Stimulated activated CD4-positive, alpha-beta T cell treated with anti-CD3 and anti-CD28 coated beads, TNF-alpha, amount 100 ng/mL, for 4 hours (primary cell): Measurements from ENCODE around the gene LIME1.
"Not testable (repeated sequence)": the region's sequence is repeated elsewhere in the genome, so short reads cannot be mapped to it uniquely, and the experiment has no call there.

ENCODE experiments used
- DNase-seq, 3 experiments: peaks; one replicate each; pipeline ENCODE4 v3.0.0-alpha.2; 2020; ENCODE audit warnings: low read depth in 3 of 3

LIME1 gene

DNA sequence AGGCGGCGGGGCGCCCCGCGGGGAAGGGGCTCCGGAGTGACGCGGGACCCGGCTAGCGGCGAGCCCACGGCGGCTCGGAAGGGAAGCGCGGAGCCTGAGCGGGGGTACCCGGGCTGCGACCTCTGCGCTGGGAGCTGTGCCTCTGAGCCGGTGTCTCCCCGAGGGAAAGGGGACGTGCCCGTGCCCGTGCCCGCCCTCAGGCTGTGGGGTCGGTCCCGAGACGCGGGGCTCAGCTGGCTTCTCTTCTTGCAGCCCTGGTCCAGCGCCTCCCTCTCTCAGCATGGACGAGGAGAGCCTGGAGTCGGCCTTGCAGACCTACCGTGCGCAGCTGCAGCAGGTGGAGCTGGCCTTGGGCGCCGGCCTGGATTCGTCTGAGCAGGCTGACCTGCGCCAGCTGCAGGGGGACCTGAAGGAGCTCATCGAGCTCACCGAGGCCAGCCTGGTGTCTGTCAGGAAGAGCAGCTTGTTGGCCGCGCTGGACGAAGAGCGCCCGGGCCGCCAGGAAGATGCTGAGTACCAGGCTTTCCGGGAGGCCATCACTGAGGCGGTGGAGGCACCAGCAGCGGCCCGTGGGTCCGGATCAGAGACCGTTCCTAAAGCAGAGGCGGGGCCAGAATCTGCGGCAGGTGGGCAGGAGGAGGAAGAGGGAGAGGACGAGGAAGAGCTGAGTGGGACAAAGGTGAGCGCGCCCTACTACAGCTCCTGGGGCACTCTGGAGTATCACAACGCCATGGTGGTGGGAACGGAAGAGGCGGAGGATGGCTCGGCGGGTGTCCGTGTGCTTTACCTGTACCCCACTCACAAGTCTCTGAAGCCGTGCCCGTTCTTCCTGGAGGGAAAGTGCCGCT lies 27.9 kb upstream of the LIME1 start:
- no peak for DNase-seq

DNA sequence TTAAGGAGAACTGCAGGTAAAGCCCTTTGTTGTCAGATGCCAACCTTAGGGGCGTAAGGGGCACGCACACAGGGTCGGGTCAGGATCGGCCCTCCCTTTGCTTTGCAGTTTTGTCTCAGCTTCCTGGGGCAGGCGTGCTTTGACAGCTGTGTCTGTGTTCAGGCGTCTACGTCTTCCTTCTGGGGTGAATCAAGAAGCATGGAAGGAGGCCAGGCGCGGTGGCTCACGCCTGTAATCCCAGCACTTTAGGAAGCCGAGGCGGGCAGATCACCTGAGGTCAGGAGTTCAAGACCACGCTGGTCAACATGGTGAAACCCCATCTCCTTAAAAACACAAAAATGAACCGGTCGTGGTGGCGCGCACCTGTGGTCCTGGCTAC lies 27.3 kb upstream of the LIME1 start:
- no peak for DNase-seq

DNA sequence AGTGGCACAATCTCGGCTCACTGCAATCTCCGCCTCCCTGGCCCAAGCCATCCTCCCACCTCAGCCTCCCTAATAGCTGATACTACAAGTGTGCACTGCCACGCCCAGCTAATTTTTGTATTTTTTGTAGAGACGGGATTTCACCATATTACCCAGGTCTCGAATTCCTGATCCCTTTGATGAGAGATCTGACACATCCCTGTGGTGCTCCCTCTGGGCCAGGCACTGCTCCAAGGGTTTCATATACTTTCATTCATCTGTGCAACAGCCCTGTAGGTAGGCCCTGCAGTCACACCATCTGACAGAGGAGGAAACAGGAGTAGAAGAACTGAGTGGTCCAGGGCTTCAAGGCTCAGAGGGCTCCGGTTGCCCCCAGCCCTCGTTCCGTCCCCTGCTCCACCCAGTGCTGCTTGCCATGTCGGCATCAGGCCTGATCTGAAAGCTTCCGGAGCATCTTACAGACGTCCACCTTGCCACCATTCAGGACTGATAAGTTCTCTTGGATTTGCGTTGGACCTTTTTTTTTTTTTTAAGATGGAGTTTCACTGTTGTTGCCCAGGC lies 25.3 kb upstream of the LIME1 start:
- DNase-seq, result no peak

DNA sequence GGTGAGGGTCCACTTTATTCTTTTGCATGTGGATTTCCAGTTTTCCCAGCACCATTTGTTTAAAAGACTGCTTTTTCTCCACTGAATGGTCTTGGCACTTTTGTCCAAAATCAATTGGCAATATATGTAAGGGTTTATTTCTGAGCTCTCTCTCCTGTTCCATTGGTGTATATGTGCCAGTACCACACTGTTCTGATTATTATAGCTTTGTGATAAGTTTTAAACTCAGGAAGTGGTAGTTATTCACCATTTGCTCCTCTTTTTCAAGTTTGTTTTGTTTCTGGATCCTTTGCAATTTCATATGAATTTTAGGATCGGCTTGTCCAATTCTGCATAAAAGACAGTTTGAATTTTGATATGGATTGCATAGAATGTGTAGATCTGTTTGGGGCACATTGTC lies 24.3 kb upstream of the LIME1 start:
- no peak for DNase-seq

DNA sequence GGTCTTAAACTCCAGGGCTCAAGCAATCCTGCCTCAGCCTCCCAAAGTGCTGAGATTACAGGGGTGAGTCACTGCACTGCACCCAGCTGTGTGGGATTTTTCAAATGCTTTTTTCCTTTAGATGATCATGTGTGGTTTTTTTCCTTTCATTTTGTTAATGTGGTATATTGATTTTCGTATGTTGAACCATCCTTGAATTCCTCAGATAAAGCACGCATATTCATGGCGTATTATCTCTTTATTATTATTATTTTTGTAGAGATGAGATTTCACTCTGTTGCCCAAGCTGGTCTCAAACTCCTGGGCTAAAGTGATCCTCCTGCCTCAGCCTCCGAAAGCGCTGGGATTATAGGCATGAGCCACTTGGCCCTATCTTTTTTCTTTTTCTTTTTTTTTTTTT lies 21.6 kb upstream of the LIME1 start:
- no peak for DNase-seq

DNA sequence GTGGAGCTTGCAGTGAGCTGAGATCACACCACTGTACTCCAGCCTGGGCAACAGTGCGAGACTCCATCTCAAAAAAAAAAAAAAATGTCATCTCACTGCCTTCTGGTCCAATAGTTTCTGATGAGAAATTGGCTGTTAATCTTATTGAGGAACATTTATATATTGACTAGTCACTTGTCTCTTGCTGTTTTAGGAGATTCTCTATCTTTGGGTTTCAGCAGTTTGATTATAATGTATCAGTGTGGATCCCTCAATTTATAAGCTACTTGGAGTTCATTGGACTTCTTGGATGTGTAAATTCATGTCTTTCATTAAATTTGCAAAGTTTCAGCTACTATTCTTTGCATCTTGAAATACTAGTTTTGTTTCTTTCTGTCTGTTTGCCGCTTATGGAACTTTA lies 17.5 kb upstream of the LIME1 start:
- DNase-seq, result no peak

DNA sequence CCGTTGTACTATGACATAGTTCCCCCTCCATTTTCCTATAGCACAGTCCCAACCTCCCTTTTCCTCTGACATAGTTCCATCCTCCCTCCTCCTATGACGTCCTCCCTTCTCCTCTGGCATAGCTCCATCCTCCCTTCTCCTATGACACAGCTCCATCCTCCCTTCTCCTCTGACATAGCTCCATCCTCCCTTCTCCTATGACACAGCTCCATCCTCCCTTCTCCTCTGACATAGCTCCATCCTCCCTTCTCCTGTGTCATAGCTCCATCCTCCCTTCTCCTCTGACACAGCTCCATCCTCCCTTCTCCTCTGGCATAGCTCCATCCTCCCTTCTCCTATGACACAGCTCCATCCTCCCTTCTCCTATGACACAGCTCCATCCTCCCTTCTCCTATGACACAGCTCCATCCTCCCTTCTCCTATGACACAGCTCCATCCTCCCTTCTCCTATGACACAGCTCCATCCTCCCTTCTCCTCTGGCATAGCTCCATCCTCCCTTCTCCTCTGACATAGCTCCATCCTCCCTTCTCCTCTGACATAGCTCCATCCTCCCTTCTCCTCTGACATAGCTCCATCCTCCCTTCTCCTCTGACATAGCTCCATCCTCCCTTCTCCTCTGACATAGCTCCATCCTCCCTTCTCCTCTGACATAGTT lies 13.4 kb upstream of the LIME1 start:
- not testable (repeated sequence) for DNase-seq

DNA sequence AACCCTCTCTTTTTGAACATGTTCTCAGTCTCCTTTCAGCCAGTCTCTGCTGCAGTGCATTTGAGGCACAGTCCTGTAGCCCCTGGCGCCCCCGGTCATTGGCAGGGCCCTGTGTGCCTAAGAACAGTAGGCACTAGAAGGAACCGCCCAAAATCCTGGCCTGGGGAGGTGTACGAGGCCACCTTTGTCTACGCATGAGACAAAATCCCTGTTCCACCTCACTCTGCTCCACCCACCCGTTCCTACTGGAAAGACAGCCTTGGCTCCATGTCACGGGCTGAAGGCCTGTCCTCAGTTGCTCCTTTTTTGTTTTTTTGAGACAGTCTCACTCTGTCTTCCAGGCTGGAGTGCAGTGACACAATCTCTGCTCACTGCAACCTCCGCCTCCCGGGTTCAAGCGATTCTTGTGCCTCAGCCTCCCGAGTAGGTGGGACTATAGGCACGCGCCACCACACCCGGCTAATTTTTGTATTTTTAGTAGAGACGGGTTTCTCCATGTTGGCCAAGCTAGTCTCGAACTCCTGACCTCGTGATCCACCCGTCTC lies 6.2 kb upstream of the LIME1 start:
- DNase-seq, result not testable (repeated sequence)

DNA sequence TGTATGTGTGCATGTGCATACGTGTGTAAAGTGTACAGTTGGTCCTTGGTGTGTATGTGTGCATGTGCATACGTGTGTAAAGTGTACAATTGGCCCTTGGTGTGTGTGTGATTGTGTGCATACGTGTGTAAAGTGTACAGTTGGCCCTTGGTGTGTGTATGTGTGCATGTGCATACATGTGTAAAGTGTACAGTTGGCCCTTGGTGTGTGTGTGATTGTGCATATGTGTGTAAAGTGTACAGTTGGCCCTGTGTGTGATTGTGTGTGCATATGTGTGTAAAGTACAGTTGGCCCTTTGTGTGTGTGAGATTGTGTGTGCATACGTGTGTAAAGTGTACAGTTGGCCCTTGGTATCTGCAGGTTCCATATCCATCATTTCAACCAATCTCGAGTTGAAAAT lies 5.1 kb upstream of the LIME1 start:
- no peak for DNase-seq

DNA sequence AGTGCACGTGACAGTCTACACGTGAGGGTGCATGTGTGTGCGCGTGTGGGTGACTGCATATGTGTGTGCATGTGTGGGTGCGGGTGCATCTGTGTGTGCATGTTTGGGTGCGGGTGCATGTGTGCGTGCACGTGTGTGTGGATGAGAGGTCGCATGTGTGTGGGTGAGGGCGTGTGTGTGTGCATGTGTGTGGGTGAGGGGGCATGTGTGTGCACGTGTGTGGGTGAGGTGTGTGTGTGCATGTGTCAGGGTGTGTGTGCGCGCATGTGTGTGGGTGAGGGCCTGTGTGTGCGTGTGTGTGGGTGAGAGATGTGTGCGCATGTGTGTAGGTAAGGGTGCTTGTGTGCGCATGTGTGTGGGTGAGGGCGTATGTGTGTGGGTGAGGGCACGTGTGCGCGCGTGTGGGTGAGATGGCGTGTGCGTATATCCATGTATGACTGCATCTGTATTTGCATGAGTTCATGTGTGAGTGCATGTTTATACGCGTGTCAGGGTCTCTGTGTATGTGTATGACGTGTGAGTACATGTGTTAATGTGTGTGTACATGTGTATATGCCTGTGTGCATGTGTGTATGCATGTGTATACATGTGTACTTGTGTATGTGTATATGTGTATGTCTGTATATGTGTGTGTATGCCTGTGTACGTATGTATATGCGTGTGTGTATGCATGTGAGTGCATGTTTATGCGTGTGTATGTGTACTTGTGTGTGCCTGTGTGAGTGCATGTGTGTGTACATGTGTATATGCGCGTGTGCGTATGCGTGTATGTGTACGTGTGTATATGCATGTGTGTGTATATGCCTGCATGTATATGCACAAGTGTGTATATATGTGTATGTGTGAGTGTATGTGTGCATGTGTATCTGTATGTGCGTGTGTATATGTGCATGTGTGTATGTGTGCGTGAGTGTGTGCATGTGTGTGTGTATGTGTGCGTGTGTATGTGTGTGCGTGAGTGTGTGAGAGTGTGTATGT lies 4.1 kb upstream of the LIME1 start:
- DNase-seq, result no peak

DNA sequence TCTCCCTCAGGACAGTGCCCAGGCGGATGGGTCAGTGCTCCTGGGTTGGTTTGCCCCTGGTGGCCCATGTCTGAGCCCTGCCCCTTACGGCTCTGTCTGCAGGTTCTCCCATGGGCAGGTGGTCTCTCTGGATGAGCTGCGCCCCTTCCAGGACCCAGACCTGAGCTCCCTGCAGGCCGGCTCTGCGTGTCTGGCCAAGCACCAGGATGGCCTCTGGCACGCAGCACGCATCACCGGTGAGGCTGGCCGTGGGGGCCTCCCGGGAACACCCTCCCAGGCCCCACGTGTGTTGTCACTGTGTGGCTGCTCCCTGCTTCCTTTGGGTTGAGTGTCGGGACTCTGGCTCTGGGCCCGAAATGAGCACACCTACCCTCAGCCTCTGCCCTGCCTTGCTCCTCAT lies 3.3 kb upstream of the LIME1 start:
- DNase-seq, result no peak

DNA sequence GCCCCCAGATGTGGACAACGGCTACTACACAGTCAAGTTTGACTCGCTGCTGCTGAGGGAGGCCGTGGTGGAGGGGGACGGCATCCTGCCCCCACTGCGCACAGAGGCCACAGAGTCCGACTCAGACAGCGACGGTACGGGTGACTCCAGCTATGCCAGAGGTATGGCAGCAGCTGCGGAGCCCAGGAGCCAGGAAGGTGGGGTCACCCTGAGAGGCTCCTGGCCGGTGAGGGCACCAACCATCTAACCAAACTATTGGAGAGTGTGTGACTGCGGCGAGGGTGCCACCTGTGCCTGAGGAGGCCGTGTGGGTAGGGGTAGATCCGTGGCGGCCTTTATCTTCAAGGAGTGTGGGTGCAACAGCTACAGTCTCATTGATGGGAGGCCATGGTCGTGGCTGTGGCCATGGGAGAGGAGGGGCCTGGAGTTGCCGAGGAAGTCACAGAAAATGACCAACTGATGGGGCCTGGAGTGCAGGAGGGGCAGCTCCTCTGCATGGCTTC lies 2.8 kb upstream of the LIME1 start:
- no peak for DNase-seq

DNA sequence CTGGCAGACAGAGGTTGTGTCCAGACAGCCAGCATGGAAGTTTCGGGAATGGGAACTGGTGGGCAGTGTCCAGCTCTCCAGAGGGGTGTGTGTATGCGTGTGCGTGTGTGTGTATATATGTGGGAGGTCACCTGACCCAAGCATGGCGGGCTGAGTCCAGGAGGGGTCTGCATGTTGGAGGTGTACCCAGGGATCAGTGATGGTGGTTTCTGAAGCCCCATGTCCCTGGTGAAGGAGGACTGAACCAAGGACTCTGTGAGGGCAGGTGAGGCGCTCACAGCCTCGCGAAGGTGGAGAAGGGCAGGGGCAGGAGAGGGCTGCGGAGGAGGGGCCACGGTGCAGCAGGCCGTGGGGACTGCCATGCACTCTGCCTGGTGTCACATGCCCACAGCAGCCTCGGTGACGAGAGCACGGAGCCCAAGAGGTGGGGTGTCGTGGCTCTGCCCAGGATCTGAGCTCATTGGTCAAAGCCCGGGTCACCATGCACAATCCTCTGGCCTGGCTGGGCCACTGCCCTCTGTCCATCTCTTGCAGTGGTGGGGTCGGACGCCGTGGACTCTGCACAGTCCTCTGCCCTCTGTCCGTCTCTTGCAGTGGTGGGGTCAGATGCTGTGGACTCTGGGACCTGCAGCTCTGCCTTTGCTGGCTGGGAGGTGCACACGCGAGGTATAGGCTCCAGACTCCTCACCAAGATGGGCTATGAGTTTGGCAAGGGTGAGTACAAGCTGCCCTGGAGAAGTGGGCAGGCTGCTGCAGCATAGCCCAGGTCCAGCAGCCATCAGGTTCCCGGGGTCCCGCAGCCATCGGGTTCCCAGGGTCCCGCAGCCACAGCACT lies 2.1 kb upstream of the LIME1 start:
- DNase-seq, result no peak

DNA sequence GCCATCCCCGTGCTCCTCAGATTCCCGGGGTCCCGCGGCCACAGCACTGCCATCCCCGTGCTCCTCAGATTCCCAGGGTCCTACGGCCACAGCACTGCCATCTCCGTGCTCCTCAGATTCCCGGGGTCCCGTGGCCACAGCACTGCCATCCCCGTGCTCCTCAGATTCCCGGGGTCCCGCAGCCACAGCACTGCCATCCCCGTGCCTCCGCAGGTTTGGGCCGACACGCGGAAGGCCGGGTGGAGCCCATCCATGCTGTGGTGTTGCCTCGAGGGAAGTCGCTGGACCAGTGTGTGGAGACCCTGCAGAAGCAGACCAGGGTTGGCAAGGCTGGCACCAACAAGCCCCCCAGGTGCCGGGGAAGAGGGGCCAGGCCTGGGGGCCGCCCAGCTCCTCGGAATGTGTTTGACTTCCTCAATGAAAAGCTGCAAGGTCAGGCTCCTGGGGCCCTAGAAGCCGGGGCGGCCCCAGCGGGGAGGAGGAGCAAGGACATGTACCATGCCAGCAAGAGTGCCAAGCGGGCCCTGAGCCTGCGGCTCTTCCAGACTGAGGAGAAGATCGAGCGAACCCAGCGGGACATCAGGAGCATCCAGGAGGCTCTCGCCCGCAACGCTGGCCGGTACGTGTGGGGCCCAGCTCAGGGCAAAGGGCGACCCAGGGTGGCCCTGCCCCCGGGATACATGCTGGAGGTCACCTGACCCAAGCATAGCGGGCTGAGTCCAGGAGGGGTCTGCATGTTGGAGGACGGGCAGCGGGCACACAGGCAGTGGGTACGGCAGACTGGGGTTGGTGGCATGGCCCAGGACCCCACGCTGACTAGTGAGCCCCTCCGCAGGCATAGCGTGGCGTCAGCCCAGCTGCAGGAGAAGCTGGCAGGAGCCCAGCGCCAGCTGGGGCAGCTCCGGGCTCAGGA lies 1.3 kb upstream of the LIME1 start:
- DNase-seq, result no peak

DNA sequence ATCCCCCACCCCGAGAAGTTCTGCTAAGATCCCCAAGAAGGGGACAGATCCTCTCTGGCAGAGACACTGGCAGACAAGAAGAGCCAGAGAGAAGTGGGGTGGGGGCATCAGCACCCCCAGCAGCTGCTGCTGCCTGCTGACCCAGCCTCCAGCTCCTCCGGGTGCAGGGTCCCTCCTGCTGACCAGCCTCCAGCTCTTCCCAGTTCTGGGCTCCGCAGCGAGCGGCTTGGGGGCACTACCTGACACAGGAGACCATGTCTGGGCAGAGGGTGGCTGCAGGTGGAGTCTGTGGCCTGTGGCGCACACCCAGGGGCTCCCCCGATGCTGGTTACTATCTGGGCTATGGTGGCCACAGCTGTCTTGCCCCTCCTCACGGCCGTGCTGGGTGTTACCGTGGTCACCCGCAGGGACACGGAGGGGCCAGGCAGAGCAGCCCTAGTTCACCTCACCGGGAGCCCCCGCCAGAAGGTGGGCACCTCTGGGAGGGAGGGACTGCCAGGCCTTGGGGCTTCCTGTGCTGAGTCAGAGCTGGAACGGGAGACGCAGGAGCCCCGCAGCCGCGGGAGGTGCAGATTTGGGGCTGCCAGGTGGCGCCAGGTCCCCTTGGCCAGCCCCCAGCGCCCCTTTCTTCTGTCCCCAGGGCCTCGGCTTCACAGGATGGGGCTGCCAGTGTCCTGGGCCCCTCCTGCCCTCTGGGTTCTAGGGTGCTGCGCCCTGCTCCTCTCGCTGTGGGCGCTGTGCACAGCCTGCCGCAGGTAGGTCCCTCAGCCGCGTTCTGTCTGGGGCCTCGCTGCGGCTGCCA lies 630 bp downstream of the LIME1 start:
- no peak for DNase-seq

DNA sequence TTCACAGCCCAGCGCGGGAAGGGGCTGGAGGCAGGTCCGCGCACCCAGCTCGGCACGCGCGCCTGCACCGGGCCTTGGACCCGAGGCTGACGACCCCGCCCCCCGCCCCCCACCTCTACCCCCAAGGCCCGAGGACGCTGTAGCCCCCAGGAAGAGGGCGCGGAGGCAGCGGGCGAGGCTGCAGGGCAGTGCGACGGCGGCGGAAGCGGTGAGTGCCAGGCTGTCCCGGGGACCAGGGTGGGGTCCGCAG lies 1.2 kb downstream of the LIME1 start:
- DNase-seq, result no peak

DNA sequence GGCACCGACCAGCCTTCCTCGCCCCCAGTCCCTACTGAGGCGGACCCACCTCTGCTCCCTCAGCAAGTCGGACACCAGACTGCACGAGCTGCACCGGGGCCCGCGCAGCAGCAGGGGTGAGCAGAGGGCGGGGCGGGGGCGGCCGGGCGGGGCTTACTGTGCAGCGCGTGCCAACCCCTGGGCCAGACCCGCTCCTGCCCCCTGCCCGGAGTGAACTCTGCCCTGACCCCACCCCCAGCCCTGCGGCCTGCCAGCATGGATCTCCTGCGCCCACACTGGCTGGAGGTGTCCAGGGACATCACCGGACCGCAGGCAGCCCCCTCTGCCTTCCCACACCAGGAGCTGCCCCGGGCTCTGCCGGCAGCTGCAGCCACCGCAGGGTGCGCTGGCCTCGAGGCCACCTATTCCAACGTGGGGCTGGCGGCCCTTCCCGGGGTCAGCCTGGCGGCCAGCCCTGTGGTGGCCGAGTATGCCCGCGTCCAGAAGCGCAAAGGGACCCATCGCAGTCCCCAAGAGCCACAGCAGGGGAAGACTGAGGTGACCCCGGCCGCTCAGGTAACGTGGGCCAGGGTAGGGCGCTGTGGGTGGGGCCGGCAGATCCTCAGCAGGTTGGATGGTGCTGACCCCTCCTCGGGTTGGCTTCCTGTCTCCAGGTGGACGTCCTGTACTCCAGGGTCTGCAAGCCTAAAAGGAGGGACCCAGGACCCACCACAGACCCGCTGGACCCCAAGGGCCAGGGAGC lies 1.7 kb downstream of the LIME1 start:
- DNase-seq, result no peak

DNA sequence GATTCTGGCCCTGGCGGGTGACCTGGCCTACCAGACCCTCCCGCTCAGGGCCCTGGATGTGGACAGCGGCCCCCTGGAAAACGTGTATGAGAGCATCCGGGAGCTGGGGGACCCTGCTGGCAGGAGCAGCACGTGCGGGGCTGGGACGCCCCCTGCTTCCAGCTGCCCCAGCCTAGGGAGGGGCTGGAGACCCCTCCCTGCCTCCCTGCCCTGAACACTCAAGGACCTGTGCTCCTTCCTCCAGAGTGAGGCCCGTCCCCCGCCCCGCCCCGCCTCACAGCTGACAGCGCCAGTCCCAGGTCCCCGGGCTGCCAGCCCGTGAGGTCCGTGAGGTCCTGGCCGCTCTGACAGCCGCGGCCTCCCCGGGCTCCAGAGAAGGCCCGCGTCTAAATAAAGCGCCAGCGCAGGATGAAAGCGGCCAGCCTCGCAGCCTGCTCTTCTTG lies 2.2 kb downstream of the LIME1 start:
- DNase-seq, result no peak
